H1 (cell line): ENCODE data around the gene NPC2. TPM values are rescaled to one million over a fixed set of nuclear protein-coding genes. Genes with fewer than 3 reads are reported as not detected.

Experiments
- polyA plus RNA-seq, 7 experiments: library from polyadenylated mRNA; depleted of rRNA in 3 of 7; stranded (reverse) in 5 of 7; unstranded in 2 of 7; fragments of >200 nt in 5 of 7; fragments of 200-250 nt in 2 of 7; gene quantifications; 1 replicate in 5 of 7; 2 replicates in 1 of 7; 4 replicates in 1 of 7; pipeline versions ENCODE4 v1.2.1 to v1.2.3, GENCODE V29; 2011 to 2013; ENCODE audit warnings: missing spikeins in 2 of 7, mixed read lengths in 2 of 7
- total RNA-seq: library from RNA; stranded (reverse); fragmentation: NEBNext Ultra II Directional; extraction: Animal tissue kit (Norgen Biotek cat#: 25700); gene quantifications from 2 replicates; pipeline ENCODE4 v1.2.1, GENCODE V29; 2021

Gene NPC2
- total and polyA plus RNA-seq, 2 of the 8 experiments (the other 6 are each of a cell fraction or from before 2014, with no cell fraction given), result 178 to 258 TPM

Other genes starting within 250 kb of the NPC2 start
- gene ABCD4, start 190.4 kb downstream of the NPC2 start, total RNA-seq, result 84.8 and 97.7 TPM in 2 replicates
- 47.9 and 99.4 TPM in 2 replicates for gene ABCD4, start 190.4 kb downstream of the NPC2 start, polyA plus RNA-seq (2011; rRNA removed)
- 148 and 154 TPM in 2 replicates for gene VRTN, start 144.8 kb downstream of the NPC2 start, total RNA-seq
- 133 and 189 TPM in 2 replicates for gene VRTN, start 144.8 kb downstream of the NPC2 start, polyA plus RNA-seq (2011; rRNA removed)
- 3.0 and 3.5 TPM in 2 replicates for gene SYNDIG1L, start 67.1 kb downstream of the NPC2 start, total RNA-seq
- 2.5 and 3.2 TPM in 2 replicates for gene SYNDIG1L, start 67.1 kb downstream of the NPC2 start, polyA plus RNA-seq (2011; rRNA removed)
- gene ISCA2, start 460 bp upstream of the NPC2 start, total RNA-seq, result 43.5 and 51.5 TPM in 2 replicates
- 58.2 and 78.6 TPM in 2 replicates for gene ISCA2, start 460 bp upstream of the NPC2 start, polyA plus RNA-seq (2011; rRNA removed)
- gene LTBP2, start 118.9 kb upstream of the NPC2 start, total RNA-seq, result 0.59 and 0.89 TPM in 2 replicates
- 0.48 and 0.67 TPM in 2 replicates for gene LTBP2, start 118.9 kb upstream of the NPC2 start, polyA plus RNA-seq (2011; rRNA removed)
- gene AREL1, start 219.8 kb upstream of the NPC2 start, total RNA-seq, result 31.4 and 31.5 TPM in 2 replicates
- 49.1 and 51.3 TPM in 2 replicates for gene AREL1, start 219.8 kb upstream of the NPC2 start, polyA plus RNA-seq (2011; rRNA removed)
- gene FCF1, start 219.8 kb upstream of the NPC2 start, total RNA-seq, result 81.1 and 84.3 TPM in 2 replicates
- gene FCF1, start 219.8 kb upstream of the NPC2 start, polyA plus RNA-seq (2011; rRNA removed), result 22.1 and 48.1 TPM in 2 replicates